GM19372 (cell line): ENCODE data around the gene PCDHAC2.

Source experiments
- ATAC-seq: cut with Tn5 transposase; IDR thresholded peaks from one replicate; pipeline ENCODE4 v1.9.1; 2021; ENCODE audit warnings: mild to moderate bottlenecking, low read depth, moderate library complexity; ENCODE audit not compliant: unreplicated experiment

Gene PCDHAC2

GRCh38 chr5:140966293-140967225 lies at the start of gene PCDHAC2:
Gene PCDHAC2 (plus strand): TSS chr5:140966476. CDS start chr5:140966767, 291 bp downstream.
- no peak for ATAC-seq

GRCh38 chr5:140923601-140924000 lies 42.7 kb upstream of the PCDHAC2 start:
- ATAC-seq: no peak

GRCh38 chr5:140925806-140926442 lies 40.4 kb upstream of the PCDHAC2 start, which contains the start of gene PCDHAC1:
Gene PCDHAC1 (plus strand): TSS chr5:140926299. CDS start chr5:140926893, 594 bp downstream.
- ATAC-seq: no peak

GRCh38 chr5:140926443-140927227 lies 39.6 kb upstream of the PCDHAC2 start:
- no peak for ATAC-seq

- ATAC-seq: no peak
These were observed 39.1 kb upstream of the PCDHAC2 start for GRCh38 chr5:140927228-140927573.

GRCh38 chr5:140934964-140935606 lies 31.2 kb upstream of the PCDHAC2 start:
- no peak for ATAC-seq

GRCh38 chr5:140946578-140946977 lies 19.7 kb upstream of the PCDHAC2 start:
- no peak for ATAC-seq

- ATAC-seq: no peak
These were observed 14.6 kb upstream of the PCDHAC2 start for GRCh38 chr5:140951636-140952035.

- ATAC-seq: no peak
These were observed 13.0 kb upstream of the PCDHAC2 start for GRCh38 chr5:140953234-140953633.

GRCh38 chr5:140962190-140962589 lies 4.1 kb upstream of the PCDHAC2 start:
- ATAC-seq: no peak

- ATAC-seq: no peak
These were observed 1.9 kb upstream of the PCDHAC2 start for GRCh38 chr5:140964356-140964755.

- ATAC-seq: no peak
These were observed 377 bp upstream of the PCDHAC2 start for GRCh38 chr5:140965905-140966292.

- ATAC-seq: no peak
These were observed 1.1 kb downstream of the PCDHAC2 start for GRCh38 chr5:140967226-140967893.

GRCh38 chr5:140969880-140970279 lies 3.6 kb downstream of the PCDHAC2 start:
- no peak for ATAC-seq

GRCh38 chr5:140973550-140973949 lies 7.3 kb downstream of the PCDHAC2 start:
- no peak for ATAC-seq

- ATAC-seq: no peak
These were observed 10.7 kb downstream of the PCDHAC2 start for GRCh38 chr5:140977003-140977402.

- ATAC-seq: no peak
These were observed 12.0 kb downstream of the PCDHAC2 start for GRCh38 chr5:140978260-140978659.

- no peak for ATAC-seq
These were observed 12.7 kb downstream of the PCDHAC2 start for GRCh38 chr5:140978983-140979382.

GRCh38 chr5:140982083-140982716 lies 15.9 kb downstream of the PCDHAC2 start:
- ATAC-seq: no peak
